Spleen (tissue), 7 donors: ENCODE results near the gene NDRG3.

Experiments used
- POLR2A ChIP-seq, 3 donors: fragments of 450-650 bp; IDR thresholded peaks; one replicate each; pipeline ENCODE4 v1.5.1; 2017; ENCODE audit warnings: antibody characterized with exemption in 3 of 3, mild to moderate bottlenecking in 1 of 3
- TF ChIP-seq, protein P1 (sequence below), 11 experiments: fragments of 200-600 bp in 7 of 11; fragments of 450-650 bp in 4 of 11; sonication (generic) in 4 of 11; IDR thresholded peaks in 8 of 11; conservative IDR thresholded peaks in 3 of 11; 1 replicate in 7 of 11; 2 replicates in 4 of 11; pipeline versions ENCODE4 v1.4.0 to v1.8.0; 2016 to 2021; ENCODE audit warnings: antibody characterized with exemption in 11 of 11, inconsistent platforms in 4 of 11, mild to moderate bottlenecking in 1 of 11
- donor health status: DM: no; HTN: no; CAD: no; lungs with moderate emphysema.
- donor health status: DM: no; HTN: no; CAD: no.
- donor health status: DM: no; HTN: no; CAD: no.

DNA sequence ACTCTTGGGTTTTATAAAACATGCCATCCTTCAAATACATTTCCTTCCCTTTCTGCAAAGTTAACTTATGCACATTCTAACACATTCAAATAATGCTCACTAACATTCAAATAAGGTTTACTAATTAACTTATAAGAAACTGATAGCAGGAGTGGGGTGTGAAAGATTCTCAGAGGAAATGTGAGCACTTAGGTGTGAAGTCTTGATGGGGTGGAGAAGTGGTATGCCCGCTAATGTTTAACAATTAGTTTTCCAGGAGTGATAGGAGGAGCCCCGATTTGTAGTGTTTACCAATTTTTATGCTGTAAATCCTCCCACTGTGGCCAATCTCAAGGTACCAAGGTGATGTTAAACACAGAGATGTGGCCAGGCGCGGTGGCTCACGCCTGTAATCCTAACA is 46.0 kb upstream of the NDRG3 start:
- TF ChIP-seq, protein P1, sequence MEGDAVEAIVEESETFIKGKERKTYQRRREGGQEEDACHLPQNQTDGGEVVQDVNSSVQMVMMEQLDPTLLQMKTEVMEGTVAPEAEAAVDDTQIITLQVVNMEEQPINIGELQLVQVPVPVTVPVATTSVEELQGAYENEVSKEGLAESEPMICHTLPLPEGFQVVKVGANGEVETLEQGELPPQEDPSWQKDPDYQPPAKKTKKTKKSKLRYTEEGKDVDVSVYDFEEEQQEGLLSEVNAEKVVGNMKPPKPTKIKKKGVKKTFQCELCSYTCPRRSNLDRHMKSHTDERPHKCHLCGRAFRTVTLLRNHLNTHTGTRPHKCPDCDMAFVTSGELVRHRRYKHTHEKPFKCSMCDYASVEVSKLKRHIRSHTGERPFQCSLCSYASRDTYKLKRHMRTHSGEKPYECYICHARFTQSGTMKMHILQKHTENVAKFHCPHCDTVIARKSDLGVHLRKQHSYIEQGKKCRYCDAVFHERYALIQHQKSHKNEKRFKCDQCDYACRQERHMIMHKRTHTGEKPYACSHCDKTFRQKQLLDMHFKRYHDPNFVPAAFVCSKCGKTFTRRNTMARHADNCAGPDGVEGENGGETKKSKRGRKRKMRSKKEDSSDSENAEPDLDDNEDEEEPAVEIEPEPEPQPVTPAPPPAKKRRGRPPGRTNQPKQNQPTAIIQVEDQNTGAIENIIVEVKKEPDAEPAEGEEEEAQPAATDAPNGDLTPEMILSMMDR (IDR thresholded peaks at IDR 0.05 in 8 of 11, conservative IDR thresholded peaks at IDR 0.05 in 3 of 11) = no peak
- TF ChIP-seq POLR2A (IDR thresholded peaks at IDR 0.05) = no peak
